MCF 10A (cell line): ENCODE data around the gene GLRX5. TPM values are rescaled to one million over a fixed set of nuclear protein-coding genes. Genes with fewer than 3 reads are reported as not detected.

Source experiments
- BruUV-seq: library from RNA; stranded (reverse); fragments of 400-500 nt; replicated peaks from 2 replicates; lab custom pipeline; 2021; lab: Mats Ljungman, UMichigan
- CTCF ChIA-PET: fragments of 300-600 bp; sonication (Branson Sonifier 250); formaldehyde crosslinking; extraction: SDS; loops from one replicate; lab custom pipeline; 2021; ENCODE audit warnings: antibody characterized with exemption, inconsistent platforms; lab: Yijun Ruan, JAX
- POLR2A ChIA-PET: fragments of 300-600, 350-650 bp; sonication (Branson Sonifier 250); formaldehyde crosslinking; extraction: SDS; loops from one replicate; lab custom pipeline; 2020; ENCODE audit warnings: antibody characterized with exemption, inconsistent platforms; lab: Yijun Ruan, JAX
- DNase-seq: peaks from one replicate; pipeline ENCODE4 v3.0.0-alpha.2; 2018; ENCODE audit not compliant: unreplicated experiment
- H3K27ac Mint-ChIP-seq: one replicate; pipeline ENCODE4 v1.8.0; 2022; ENCODE audit warnings: mild to moderate bottlenecking, low read depth, mixed read lengths; ENCODE audit not compliant: unreplicated experiment
- H3K27me3 Mint-ChIP-seq: one replicate; pipeline ENCODE4 v1.8.0; 2022; ENCODE audit warnings: mixed read lengths; ENCODE audit not compliant: insufficient read depth, unreplicated experiment
- H3K36me3 Mint-ChIP-seq: one replicate; pipeline ENCODE4 v1.8.0; 2022; ENCODE audit warnings: mild to moderate bottlenecking, moderate library complexity, mixed read lengths; ENCODE audit not compliant: insufficient read depth, unreplicated experiment
- H3K4me1 Mint-ChIP-seq: one replicate; pipeline ENCODE4 v1.8.0; 2022; ENCODE audit warnings: mixed read lengths; ENCODE audit not compliant: insufficient read depth, unreplicated experiment
- H3K4me3 Mint-ChIP-seq: one replicate; pipeline ENCODE4 v1.8.0; 2022; ENCODE audit warnings: mild to moderate bottlenecking, moderate library complexity, mixed read lengths; ENCODE audit not compliant: unreplicated experiment
- H3K9me3 Mint-ChIP-seq: one replicate; pipeline ENCODE4 v1.8.0; 2022; ENCODE audit warnings: mixed read lengths; ENCODE audit not compliant: unreplicated experiment
- CTCF ChIP-seq: fragments of 200-600 bp; IDR thresholded peaks from one replicate; pipeline ENCODE4 v1.8.0; 2022; ENCODE audit warnings: antibody characterized with exemption, mild to moderate bottlenecking; ENCODE audit not compliant: unreplicated experiment
- intact Hi-C: fragments of 100-400 bp; cut with micrococcal nuclease; formaldehyde crosslinking; loops from 2 replicates; pipeline ENCODE4 v1.14.1; 2022
- total RNA-seq: library from RNA; stranded (reverse); gene quantifications from 2 replicates; pipeline ENCODE4 v1.2.3, GENCODE V29; 2022

The GLRX5 gene
- total RNA-seq, 1 experiment from 2014 or later: 32.2 TPM

- Mint-ChIP-seq H3K27ac (peak overlapping the region; percentile 57), H3K4me3 (no peak overlapping the region), H3K4me1 (peaks cover 64% of the 10 kb centered on the region)
Measured at GRCh38 chr14:95522556-95522955, 12.3 kb upstream of the GLRX5 start.

GRCh38 chr14:95523051-95523814, 11.6 kb upstream of the GLRX5 start:
- no peak for DNase-seq
- intact Hi-C loops: no loop called here
- POLR2A ChIA-PET: interaction anchor here (0.9 to 1.6 kb wide), 5 partner anchors 9 to 81 kb away, joined by 3 to 5 read pairs (median 3); no protein-coding TSS in a partner anchor
- H3K9me3 Mint-ChIP-seq: no peaks in the 10 kb centered on the region
- CTCF ChIA-PET: interaction anchor here (0.6 to 8.2 kb wide), 8 partner anchors 11 to 1217 kb away, joined by 3 to 162 read pairs (median 3); no protein-coding TSS in a partner anchor
- peaks cover 59% of the 10 kb centered on the region for H3K4me1 Mint-ChIP-seq
- TF ChIP-seq CTCF: no peak
- H3K27ac Mint-ChIP-seq: peak overlapping the region; percentile 57
- TSS peak; percentile 23 for BruUV-seq
- peaks cover 2% of the 10 kb centered on the region for H3K36me3 Mint-ChIP-seq
- H3K4me3 Mint-ChIP-seq: no peak overlapping the region
- no peaks in the 10 kb centered on the region for H3K27me3 Mint-ChIP-seq

More at GRCh38 chr14:95522556-95522955, 12.3 kb upstream of the GLRX5 start:
- intact Hi-C loops: no loop called here
- Mint-ChIP-seq H3K27me3 (no peaks in the 10 kb centered on the region), H3K36me3 (no peaks in the 10 kb centered on the region), H3K9me3 (no peaks in the 10 kb centered on the region)
- CTCF ChIA-PET: interaction anchor here (0.6 to 8.2 kb wide), 3 partner anchors 21 to 90 kb away, joined by 3 to 162 read pairs (median 3); no protein-coding TSS in a partner anchor
- DNase-seq: no peak
- TF ChIP-seq CTCF: no peak
- no TSS peak for BruUV-seq
- POLR2A ChIA-PET: interaction anchor here (0.7 to 1.6 kb wide), 4 partner anchors 10 to 80 kb away, joined by 3 to 5 read pairs (median 3); no protein-coding TSS in a partner anchor

- Mint-ChIP-seq H3K4me3 (no peak overlapping the region), H3K9me3 (no peaks in the 10 kb centered on the region), H3K36me3 (peaks cover 9% of the 10 kb centered on the region), H3K27me3 (no peaks in the 10 kb centered on the region), H3K27ac (no peak overlapping the region), H3K4me1 (peaks cover 52% of the 10 kb centered on the region)
- POLR2A ChIA-PET: interaction anchor here (0.6 to 1.6 kb wide), 9 partner anchors 10 to 82 kb away, joined by 3 to 6 read pairs (median 3); no protein-coding TSS in a partner anchor
- no peak for DNase-seq
- TF ChIP-seq CTCF: no peak
- no TSS peak for BruUV-seq
- intact Hi-C loops: no loop called here
- CTCF ChIA-PET: interaction anchor here (0.6 to 8.2 kb wide), 7 partner anchors 11 to 1217 kb away, joined by 3 to 162 read pairs (median 3); no protein-coding TSS in a partner anchor
Measured at GRCh38 chr14:95523815-95524448, 10.9 kb upstream of the GLRX5 start.
